GM12891 (cell line): Measurements from ENCODE around the gene TMC1.

Experiments used
- PAX5 ChIP-seq: IDR thresholded peaks from 2 replicates; pipeline ENCODE4 v1.6.1; 2011; ENCODE audit warnings: low read length, moderate library complexity, mild to moderate bottlenecking; ENCODE audit not compliant: insufficient read depth, severe bottlenecking
- POLR2A ChIP-seq: IDR thresholded peaks from 2 replicates; pipeline ENCODE4 v1.6.1; 2011; ENCODE audit warnings: low read depth, low read length, control low read depth
- POLR2AphosphoS5 ChIP-seq: IDR thresholded peaks from 2 replicates; pipeline ENCODE4 v1.6.1; 2011; ENCODE audit warnings: low read depth, low read length, control low read depth
- SPI1 ChIP-seq: IDR thresholded peaks from 2 replicates; pipeline ENCODE4 v1.6.1; 2011; ENCODE audit warnings: low read depth, low read length, control low read depth
- TAF1 ChIP-seq: IDR thresholded peaks from 2 replicates; pipeline ENCODE4 v1.6.1; 2011; ENCODE audit warnings: low read depth, low read length, control low read depth

- TF ChIP-seq TAF1: no peak
- TF ChIP-seq POLR2A: no peak
- TF ChIP-seq POLR2AphosphoS5: no peak
- no peak for TF ChIP-seq PAX5
- TF ChIP-seq SPI1: no peak
These were observed 40.5 kb upstream of the TMC1 start for GRCh38 chr9:72480921-72481320.
